ENCODE measurements around the gene GALNT6. TPM values are rescaled to one million over a fixed set of nuclear protein-coding genes. Genes with fewer than 3 reads are reported as not detected.
"Not testable (repeated sequence)": the region's sequence is repeated elsewhere in the genome, so short reads cannot be mapped to it uniquely, and the experiment has no call there.

The GALNT6 gene
- total RNA-seq, 1 donor from 2014 or later, result 41.6 TPM

GRCh38 chr12:51357374-51358047, 33.7 kb downstream of the GALNT6 start:
- DNase-seq (ENCODE audit: low read depth), result no peak

GRCh38 chr12:51351913-51352532, 39.2 kb downstream of the GALNT6 start:
- peak; percentile 44 for DNase-seq (ENCODE audit: low read depth)

DNA sequence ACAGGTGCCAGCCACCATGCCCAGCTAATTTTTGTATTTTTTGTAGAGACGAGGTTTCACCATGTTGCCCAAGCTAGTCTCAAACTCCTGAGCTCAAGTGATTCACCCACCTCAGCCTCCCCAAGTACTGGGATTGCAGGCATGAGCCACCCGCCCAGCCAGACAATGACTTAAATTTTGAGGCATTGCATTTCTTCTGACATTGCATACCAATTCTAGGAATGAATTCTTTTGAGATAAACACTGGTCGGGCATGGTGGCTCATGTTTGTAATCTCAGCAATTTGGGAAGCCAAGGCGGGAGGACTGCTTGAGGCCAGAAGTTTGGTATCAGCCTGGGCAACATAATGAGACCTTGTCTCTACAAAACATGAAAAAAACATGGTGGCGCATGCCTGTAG, 42.2 kb downstream of the GALNT6 start:
- no peak for DNase-seq (ENCODE audit: low read depth)

DNA sequence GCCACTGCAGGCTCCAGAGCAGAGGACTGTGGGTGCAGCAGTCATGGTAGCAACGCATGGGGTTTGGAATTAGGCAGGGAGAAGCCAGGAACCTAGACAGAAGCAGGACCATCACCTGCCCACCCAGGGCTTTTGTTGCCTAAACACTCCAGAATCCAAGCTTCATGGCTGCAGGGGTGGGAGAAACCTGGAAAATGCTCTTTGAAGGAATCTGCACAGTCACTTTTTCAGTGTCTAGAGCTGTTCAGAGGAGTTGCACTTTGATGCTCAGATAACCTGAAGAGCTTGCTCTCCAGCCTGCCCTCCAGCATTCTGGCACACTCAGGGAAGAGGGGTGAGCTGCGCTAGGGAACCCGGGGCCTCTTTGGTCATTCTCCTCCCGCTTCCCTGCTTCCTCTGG, 43.1 kb downstream of the GALNT6 start:
- no peak for DNase-seq (ENCODE audit: low read depth)

- no peak for DNase-seq (ENCODE audit: low read depth)
These were observed 44.6 kb downstream of the GALNT6 start, which contains the start of gene CELA1 for GRCh38 chr12:51346581-51346980. Gene CELA1, minus strand, starts transcription at chr12:51346679. Its CDS starts 41 bp downstream, at chr12:51346638.

DNA sequence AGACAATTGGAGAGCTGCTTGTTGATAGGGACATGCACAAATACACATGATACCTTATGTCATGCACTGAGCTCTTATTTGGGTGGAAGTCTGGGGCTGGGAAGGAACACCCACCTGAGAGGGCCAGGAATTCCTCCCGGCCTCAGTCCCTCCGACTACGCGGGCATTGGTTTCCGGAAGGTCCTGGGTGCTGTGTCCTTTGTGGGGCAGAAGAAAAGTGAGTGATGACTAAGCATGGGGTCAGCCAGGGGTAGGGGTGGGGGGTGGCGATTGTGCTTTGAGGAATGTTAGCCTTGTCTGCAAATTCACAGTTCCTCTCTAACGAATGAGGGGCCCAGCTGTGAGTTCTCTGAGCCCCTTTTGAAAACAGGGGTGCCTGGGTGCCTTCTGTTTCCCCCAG, 45.5 kb downstream of the GALNT6 start:
- DNase-seq (ENCODE audit: low read depth), result peak; percentile 18

GRCh38 chr12:51343201-51343600, 48.0 kb downstream of the GALNT6 start:
- no peak for DNase-seq (ENCODE audit: low read depth)

GRCh38 chr12:51342416-51342815, 48.8 kb downstream of the GALNT6 start:
- DNase-seq (ENCODE audit: low read depth), result no peak

- peak; percentile 71 for DNase-seq (ENCODE audit: low read depth)
These were observed 49.8 kb downstream of the GALNT6 start for GRCh38 chr12:51341251-51342007.

GRCh38 chr12:51339750-51340149, 51.5 kb downstream of the GALNT6 start:
- DNase-seq (ENCODE audit: low read depth), result no peak

DNA sequence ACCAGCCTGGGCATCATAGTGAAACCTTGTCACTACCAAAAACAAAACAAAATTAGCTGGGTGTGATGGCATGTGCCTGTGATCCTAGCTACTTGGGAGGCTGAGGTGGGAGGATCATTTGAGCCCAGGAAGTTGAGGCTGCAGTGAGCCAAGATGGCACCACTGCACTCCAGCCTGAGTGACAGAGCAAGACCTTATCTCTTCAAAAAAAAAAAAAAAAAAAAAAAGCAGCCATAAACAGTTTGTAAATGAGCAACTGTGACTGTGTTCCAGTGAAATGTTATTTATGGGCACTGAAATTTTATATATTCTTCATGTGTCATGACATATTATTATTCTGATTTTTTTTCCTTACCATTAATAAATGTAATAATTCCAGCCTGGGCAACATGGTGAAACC, 53.9 kb downstream of the GALNT6 start:
- not testable (repeated sequence) for DNase-seq (ENCODE audit: low read depth)

DNA sequence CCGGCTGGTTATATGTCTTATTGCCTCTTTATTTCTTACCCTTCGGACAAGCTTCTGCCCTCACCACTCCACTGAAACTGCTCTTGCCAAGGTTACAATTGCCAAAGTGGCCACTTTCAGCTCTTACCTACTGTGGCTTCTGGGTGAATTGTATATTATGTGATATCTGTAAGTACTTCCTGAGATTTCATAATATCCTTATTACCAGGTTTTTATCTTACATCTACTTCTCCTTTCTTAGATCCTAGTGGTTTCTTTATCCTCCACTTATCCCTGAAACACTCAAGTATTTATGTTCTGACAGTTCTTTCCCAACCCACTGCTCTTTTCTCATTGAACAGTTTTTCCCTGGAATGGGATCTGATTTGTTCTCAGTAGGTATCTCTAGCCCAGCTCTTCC, 55.3 kb downstream of the GALNT6 start:
- no peak for DNase-seq (ENCODE audit: low read depth)

DNA sequence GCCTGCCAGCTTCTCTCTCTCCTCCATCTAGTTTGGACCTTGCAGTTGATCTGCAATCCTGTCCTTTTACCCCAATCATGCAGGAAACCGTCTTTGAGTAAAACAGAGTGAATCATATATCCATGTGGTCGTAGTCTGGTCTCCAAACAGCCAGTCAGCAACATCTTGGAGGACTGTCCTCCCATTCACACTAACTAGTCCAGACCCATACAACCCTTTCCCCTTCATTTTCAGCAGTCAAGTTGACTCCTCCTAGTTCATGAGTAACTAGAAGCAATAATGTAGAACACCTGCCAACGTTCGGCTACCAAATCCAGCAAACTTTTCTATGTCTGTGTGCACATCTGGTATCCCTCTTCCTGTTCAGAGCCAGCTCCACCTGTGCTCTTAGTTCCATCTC, 56.4 kb downstream of the GALNT6 start:
- DNase-seq (ENCODE audit: low read depth), result no peak

GRCh38 chr12:51333536-51333935, 57.7 kb downstream of the GALNT6 start:
- DNase-seq (ENCODE audit: low read depth), result no peak

DNA sequence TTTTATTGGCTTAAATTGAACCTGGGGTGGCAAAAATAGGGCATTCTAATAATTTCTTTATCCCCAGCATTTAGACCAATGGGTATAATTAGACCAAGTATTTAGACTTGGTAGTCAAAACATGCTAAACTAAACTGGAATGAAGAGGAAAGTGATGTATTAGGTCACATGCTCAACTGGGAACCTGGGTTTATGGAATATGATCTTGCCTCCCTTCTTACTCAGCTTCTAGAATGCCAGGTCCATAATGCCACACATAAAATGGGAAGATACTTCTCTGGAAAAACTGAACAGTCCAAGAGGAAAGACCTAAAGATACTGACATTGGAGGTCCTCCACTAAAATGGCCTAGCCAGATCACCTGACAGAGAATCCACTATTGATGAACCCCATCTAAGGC, 61.0 kb downstream of the GALNT6 start:
- DNase-seq (ENCODE audit: low read depth), result no peak

DNA sequence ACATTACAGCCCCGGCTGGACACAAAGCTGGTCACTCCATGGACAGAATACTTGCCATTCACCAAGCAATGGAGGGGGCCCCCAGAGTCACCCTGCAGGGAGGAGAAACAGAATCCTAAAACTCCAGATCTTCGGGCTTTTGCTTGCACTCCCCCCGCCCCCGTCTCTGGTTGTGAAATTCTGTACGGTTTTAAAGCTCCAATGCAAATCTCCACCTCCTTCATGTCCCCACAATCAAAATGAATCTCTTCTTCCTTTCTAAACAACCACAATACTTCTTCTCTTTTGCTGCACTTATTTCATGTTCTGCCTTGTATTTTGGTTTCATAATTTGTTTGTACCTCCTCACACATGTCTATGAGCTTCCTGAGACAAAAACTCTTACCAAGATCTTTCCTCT, 61.5 kb downstream of the GALNT6 start:
- DNase-seq (ENCODE audit: low read depth), result no peak

GRCh38 chr12:51328587-51328986, 62.6 kb downstream of the GALNT6 start:
- DNase-seq (ENCODE audit: low read depth), result no peak

- peak; percentile 52 for DNase-seq (ENCODE audit: low read depth)
These were observed 64.3 kb downstream of the GALNT6 start for GRCh38 chr12:51326698-51327439.

DNA sequence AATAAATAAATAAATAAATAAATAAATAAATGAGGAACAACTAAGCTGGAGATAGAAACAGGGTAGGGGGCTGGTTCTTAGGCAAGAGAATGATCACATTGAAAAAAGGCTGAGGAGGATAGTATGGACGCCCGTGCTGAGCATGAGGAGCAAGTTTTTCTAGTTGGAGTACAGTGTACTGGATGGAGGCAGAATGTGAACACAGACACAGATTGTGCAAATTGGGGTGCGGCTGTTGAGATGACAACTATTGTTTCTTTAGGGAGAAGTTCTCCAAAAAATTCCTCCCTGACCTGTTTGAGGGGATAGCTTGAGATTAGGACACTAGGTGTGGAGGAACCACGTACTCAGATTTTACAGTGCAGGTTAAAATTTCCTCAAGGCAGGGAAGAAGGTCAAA, 66.3 kb downstream of the GALNT6 start:
- DNase-seq (ENCODE audit: low read depth), result no peak

DNA sequence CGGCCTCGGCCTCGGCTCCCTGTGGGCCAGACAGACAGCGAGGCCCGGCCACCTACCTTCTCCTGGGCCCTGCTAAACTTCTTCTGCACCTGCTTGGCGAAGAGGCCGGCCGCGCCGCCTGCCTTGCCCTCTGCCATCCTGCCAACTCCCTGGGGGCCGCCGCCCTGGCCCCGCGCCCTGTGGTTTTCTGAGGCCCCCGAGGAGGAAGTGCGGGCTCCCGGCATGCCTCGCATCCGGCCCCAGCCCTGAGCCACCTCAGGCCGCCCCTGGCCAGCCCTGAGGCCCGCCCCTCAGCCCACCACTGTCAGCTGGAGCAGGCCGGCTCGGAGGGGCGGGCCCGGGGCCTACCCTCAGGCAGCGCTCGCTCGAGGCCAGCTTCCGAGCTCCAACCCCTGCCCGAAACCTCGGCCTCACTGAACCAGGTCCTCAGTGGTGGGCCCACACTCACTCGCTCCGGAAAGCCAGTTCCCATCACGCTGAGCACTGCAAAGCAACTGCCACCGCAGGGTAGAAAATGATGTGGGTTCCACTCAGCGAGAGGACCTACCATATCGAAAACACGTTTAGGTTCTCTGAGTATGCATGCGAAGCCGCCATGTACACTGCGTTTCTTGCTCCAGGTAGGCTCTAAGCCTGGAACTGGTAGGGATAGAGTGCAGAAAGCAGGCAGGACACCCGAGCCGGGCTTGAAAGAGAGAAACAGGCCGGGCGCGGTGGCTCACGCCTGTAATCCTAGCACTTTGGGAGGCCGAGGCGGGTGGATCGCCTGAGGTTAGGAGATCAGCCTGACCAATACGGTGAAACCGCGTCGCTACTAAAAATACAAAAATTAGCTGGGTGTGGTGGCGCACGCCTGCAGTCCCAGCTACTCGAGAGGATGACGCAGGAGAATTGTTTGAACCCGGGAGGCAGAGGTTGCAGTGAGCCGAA, 67.0 kb downstream of the GALNT6 start, which contains the start of gene BIN2:
Gene BIN2, minus strand, starts transcription at position 209 of the 930 bp plus-strand sequence. Its CDS starts 72 bp downstream, at position 137.
- no peak for DNase-seq (ENCODE audit: low read depth)

All from renal cortical epithelial cell (primary cell).